ENCODE data around the gene PCSK9. TPM values are rescaled to one million over a fixed set of nuclear protein-coding genes. Genes with fewer than 3 reads are reported as not detected.

PCSK9 gene
- polyA plus RNA-seq (ENCODE audit: insufficient read length in 3 of 3), result 1 to 10 TPM; 1.1 to 1.6 (median 1.3) TPM

DNA sequence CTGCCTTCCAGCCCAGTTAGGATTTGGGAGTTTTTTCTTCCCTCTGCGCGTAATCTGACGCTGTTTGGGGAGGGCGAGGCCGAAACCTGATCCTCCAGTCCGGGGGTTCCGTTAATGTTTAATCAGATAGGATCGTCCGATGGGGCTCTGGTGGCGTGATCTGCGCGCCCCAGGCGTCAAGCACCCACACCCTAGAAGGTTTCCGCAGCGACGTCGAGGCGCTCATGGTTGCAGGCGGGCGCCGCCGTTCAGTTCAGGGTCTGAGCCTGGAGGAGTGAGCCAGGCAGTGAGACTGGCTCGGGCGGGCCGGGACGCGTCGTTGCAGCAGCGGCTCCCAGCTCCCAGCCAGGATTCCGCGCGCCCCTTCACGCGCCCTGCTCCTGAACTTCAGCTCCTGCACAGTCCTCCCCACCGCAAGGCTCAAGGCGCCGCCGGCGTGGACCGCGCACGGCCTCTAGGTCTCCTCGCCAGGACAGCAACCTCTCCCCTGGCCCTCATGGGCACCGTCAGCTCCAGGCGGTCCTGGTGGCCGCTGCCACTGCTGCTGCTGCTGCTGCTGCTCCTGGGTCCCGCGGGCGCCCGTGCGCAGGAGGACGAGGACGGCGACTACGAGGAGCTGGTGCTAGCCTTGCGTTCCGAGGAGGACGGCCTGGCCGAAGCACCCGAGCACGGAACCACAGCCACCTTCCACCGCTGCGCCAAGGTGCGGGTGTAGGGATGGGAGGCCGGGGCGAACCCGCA is at the start of gene PCSK9:
Gene PCSK9, plus strand, starts transcription at position 207 of the 741 bp plus-strand sequence. Its CDS starts 290 bp downstream, at position 497.
- DNase-seq (ENCODE audit: low read depth in 3 of 3, low spot score in 2 of 3), result no peak

DNA sequence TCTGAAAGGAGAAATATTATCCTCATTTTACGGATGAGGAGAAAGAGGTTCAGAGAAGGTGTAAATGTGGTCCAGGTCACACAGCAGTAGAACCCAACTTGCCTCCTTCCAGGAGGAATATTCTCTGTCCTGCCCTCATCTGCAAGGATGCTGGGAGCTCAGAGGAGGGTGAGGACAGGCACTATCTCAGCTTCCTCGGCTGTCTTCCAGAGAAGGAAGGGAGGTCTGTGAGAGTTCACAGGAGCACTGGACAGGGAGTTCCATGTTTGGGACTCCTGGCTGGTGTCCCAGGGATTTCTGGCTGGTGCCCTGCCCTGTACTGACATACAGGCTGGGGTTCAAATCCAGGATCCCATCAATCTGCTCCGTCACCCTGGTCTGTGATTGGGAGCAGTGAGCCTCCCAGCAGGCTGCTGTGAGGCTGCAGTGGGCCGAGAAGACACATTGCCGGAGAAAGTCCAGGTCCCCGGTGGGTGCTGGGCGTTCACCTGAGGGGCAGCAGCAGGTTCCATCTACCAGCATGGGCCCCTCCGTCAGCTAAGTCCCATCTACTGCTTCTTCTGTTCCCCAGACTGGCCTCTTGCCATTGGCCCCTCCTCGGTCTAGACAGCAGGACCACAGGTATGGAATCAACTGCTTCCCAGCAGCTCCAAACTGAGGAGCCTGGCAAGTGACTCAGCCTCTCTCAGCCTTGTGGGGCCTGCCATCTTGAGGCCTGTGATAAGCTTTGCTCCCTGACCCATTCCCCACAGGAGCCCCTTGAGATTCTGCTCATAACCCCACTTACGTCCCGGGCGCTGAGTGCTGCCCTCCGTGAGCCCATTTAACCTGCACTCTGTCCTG is 49.2 kb upstream of the PCSK9 start:
- no peak for DNase-seq (ENCODE audit: low read depth in 3 of 3, low spot score in 2 of 3)

DNA sequence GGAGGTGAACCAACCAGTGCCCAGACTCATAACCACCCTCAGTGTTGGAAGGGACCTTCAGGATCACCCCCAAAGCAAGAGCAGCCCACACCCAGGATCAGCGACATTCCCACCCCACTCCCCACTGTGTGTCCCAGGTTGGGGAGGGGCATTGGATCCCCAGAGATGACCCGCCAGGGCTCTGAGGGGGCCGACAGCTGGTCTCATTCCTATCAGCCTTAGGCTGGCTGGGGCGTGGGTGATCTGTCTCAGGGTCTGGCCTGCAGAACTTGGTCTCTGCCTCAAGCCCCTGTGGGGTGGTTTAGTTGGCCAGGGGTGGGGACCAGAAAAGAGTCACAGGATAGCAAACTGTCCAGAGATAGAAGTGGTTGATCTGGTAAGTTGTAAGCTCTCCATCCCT is 48.4 kb upstream of the PCSK9 start:
- DNase-seq (ENCODE audit: low read depth in 3 of 3, low spot score in 2 of 3), result no peak

DNA sequence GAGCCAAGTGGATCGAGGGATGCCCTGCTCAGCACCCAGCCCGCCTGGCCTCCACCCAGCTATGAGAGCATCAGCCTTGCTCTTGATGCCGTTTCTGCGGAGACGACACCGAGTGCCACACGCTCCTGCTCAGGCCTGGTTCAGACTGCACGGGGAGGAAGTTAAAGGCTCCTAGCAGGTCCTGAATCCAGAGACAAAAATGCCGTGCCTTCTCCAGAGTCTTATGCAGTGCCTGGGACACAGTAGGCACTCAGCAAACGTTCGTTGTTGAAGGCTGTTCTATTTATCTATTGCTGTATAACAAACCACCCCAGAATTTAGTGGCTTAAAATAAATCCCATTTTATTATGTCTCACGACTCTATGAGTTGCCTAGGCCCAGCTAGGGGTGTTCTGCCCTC is 47.4 kb upstream of the PCSK9 start:
- DNase-seq (ENCODE audit: low read depth in 3 of 3, low spot score in 2 of 3), result no peak

DNA sequence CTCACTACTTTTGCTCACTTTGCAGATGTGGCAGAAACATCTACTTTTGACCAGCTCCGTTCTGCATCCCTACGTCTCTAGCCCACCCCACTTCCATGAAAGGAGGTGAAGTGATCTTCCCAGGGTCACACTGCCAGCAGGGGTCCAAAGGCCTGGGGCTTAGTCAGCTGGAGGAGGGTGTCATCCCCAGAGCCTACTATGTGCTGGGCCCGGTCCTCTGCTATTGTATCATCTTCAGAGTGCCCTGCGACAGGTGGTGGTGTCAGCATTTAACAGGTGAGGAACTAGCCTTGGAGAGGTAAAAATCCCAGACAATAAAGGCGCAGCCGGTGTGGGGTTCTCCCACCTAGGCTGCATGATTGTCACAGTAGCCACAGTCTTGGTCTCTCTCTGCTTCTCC is 46.2 kb upstream of the PCSK9 start:
- no peak for DNase-seq (ENCODE audit: low read depth in 3 of 3, low spot score in 2 of 3)

DNA sequence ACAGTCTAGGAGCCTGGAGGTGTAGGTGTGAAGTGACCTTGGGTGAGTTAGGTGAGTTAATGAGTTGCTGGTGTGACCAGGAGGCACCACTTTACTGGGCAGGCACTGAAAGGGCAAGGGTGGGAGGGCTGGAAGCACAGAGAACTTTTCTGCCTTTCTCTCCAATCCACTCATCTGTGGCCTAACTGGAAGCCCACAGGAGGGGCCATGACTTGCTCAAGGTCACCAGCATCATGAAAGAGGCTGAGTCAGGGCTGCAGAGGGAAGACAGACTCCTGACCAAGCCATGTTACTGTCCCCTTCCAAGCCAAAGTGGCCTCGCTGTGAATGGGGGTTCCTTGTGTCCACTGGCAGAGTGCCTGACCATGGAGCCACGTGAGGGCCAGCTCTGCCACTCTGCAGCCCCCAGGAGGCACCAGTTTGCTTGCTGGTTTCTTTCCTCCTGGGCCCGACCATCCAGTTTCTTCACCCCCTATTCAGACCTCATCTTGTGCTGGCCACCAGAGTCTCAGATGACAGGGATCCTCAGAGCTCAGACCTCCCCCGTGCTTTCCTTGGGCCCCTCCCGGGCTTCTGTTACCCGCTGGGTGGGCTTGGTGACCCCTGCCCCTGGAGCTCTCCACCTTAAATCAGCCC is 44.9 kb upstream of the PCSK9 start:
- no peak for DNase-seq (ENCODE audit: low read depth in 3 of 3, low spot score in 2 of 3)

DNA sequence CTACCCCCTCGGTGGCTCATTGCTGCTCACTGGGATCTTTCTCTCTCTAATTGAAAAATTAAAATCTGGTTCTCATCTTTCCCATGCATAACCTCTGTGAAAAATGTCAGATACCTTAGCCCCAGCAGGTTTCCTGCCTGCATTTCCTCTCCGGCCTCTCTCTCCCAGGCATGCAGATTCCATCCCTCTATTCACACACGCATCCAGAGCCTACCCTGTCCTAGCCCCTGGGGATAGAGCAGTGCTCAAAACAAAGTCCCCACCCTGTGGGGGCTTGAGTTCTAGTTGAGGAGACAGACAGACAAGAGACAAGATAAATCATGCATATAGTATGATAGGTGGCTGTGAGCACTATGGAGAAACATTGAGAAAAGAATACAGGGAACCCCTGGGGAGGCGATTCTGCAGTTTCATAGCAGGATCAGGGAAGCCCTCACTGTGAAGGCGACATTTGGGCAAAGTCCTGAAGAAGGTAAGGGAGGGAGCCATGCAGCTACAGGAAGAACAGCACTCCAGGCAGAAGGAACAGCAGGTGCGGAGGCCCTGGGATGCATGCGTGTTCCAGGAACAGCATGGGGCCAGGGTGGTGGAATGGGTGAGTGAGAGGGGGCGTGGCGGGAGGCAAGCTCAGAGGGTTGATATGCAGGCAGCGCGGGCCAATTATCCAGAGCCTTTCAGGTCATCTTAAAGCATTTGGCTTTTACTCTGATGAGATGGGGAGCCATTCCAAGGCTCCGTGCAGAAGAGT is 44.2 kb upstream of the PCSK9 start:
- DNase-seq (ENCODE audit: low read depth in 3 of 3, low spot score in 2 of 3), result no peak

DNA sequence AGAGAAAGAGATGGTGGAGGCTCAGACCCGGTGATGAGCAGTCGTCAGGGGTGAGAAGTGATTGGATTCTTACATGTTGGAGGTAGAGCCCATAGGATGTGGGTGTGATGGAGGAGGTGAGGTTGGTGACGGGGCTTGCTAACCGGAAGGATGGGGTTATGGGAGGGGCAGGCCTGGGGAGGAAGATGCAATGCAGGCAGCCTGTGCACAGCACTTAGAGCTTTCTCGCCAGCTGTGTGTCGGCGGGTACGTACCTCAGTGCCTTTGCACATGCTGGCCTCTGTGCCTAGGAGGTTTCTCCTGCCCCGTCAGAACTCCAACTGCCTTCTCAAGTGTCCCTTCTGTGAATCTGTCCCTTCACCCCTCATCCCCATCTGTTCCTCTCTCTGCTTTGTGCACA is 43.5 kb upstream of the PCSK9 start:
- DNase-seq (ENCODE audit: low read depth in 3 of 3, low spot score in 2 of 3), result no peak

DNA sequence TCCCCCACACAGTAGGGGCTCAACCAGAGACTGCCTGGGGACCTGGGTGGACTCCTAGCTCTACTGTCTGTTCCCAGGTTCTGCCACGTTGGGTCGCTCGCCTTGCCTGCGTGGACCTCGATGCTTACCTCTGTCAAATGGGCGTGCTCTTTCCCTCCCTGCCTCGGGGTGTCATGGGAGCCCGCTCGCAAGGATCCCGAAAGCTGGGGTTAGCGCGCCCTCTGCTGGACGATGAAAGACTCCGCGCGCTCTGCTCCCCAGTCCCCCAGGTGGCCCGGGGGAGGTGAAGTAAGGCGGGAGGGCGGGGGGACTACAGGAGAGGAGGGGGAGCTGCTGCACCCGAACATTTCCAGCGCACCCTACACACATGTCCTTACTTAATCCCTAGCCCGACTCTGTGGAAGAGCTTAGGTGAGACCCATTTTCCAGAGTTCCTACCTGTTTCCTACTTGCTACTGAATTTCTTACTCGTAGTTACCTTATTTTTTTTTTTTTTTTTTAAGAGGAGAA is 42.9 kb upstream of the PCSK9 start:
- DNase-seq (ENCODE audit: low read depth in 3 of 3, low spot score in 2 of 3), result peak in 1 of 3 donors; percentile 31

DNA sequence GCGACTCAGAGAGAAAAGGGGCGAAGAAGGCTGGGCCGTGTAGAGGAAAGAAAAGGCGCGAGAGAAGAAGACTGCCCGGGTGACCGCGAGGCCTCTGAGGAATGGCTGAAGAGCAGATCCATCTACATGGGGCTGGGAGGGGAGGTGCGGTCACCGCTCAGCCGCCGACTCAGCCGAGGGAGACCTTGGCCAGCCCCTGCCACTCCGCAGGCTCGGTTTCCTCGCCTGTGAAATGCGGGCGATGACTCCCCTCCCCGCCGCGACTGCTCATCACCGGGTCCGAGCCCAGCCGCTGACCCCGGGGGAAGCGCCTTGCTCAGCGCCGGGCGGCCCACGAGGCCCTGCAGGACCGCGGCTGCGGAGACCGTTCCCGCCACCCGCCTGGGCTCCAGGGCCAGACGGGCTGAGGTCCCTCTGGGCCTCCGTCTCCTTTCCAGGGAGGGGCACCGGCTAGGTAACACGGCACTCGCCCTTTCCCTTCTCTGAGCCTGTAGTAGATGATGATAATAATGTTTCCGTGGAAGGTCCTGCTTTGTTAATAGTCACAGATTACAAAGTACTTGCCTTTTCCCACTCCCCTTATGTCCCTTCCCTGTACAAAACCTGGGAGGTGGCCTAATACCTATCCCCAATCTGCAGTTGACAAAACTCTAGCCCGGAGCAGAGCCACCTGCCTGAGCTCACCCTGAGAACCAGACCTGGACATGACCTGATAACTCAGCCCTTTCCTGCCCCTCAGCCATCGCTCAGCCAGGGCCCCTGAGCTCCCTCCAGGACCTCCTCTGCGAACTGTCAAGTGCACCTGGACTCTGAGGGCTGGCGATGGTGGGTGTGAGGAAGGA is 42.3 kb upstream of the PCSK9 start:
- DNase-seq (ENCODE audit: low read depth in 3 of 3, low spot score in 2 of 3), result no peak

DNA sequence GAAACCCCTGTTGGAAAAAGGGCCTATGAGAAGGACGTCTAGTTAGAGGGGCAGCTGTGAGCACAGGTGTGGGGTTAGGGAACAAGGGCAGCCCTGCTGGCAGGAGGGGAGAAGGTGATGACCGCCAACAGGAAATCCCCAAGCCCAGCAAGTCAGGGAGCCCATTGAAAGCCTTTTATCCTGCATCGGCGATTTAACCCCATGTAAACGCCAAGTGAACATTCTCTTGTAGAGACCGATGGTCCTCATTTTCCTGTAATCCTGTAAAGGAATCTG is 41.7 kb upstream of the PCSK9 start:
- DNase-seq (ENCODE audit: low read depth in 3 of 3, low spot score in 2 of 3), result no peak

DNA sequence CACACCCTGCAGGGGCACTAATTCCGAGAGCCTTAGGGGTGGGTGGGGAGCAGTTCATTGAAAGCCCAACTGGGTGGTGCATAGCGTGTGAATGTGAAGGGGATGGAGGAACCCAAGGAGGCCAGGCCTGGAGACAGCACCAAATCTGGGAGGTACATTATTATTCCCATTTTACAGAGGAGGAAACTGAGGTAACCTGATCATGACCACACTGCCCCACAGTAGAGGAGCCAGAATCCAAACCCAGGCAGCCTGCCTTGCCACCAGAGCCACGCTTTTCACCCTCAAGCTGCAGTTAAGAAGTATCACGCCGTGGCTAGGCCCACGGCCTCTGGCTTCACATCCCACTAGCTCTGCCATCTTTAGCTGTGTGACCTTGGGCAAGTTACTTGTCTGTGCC is 41.2 kb upstream of the PCSK9 start:
- no peak for DNase-seq (ENCODE audit: low read depth in 3 of 3, low spot score in 2 of 3)

DNA sequence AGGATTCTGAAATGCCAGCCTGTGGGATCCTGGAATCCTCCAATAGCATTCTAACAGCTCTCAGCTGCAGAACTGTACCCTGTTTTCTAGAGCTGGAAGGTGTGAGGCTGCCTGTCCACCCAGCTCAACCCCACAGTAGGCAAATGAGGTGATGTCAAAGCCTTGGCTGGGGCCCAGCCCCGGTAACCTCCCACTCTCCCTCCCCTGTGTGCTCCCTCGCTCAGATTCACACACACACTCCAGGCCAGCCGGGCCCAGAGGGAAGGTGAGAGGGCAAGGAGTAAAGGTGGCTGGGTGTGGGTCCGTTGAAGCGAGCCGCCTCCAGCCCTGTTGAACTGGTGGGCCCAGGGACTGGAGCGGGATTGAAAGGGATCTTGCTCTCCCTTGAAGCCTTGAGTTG is 40.7 kb upstream of the PCSK9 start, which contains the start of gene BSND:
Gene BSND, plus strand, starts transcription at position 257 of the 400 bp plus-strand sequence. CDS start 254 bp downstream, outside the sequence.
- DNase-seq (ENCODE audit: low read depth in 3 of 3, low spot score in 2 of 3), result no peak

DNA sequence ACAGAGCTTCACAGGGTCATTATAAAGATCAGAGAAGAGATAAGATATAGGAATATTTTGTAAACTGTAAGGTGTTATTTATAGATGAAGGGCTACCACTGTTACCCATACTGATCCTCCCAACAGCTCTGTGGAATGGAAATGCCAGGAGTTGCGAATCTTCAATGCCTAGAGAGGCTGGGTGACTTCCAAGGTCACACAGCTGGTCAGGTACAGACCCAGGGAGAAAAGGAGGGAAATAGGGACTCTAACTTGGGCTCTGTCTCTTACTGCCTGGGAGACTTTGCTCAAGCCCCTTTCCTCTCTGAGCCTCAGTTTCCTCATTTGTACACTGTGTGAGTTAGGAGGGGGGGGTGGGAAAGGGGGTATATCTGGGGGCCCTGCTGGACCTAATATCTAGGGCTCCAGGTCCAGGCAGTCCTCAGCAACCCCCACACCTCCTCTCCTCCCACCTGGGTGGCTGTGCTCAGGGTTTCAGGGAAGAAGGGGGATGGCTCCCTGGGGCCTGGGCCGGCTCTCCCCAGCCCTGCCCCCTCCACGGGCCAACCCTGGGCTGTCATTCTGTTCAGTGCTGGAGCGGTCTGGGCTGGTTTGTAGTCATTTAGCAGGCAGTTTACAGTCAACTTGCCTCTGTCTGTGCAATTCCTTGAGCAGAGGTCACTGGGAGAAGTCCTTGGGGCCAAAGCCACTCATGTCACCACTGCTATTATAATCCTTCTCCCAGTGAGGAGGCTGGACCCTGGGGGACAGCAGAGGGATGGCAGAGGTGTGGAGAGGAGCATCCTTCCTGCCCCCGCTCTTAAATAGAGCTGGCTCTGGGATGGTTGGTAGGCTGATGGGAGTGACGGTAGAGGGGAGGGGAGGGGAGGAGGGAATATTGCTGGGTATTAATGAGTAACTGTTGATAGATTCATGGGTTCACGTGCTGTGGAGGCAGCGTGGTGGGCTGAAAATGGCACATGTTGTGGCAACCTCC is 39.0 kb upstream of the PCSK9 start:
- no peak for DNase-seq (ENCODE audit: low read depth in 3 of 3, low spot score in 2 of 3)

DNA sequence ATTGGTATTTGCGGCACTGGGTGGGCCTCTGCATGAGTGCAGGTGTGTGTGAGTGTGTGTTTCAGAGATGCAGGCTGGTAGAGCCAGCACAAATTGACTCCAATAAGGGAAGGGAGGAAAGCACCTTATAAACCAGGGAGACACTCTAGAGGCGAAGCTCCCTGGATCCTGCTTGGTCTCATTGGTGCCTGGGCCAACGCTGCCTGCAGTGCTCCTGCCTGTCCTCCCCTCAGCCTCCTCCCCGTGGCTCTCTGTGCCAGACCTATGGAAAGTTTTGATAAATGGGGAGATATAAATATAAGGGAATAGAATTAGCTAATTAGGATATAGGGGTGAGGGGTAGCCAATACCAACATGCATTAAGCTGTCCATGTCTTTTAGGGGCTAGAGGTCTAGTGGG is 38.0 kb upstream of the PCSK9 start:
- no peak for DNase-seq (ENCODE audit: low read depth in 3 of 3, low spot score in 2 of 3)

DNA sequence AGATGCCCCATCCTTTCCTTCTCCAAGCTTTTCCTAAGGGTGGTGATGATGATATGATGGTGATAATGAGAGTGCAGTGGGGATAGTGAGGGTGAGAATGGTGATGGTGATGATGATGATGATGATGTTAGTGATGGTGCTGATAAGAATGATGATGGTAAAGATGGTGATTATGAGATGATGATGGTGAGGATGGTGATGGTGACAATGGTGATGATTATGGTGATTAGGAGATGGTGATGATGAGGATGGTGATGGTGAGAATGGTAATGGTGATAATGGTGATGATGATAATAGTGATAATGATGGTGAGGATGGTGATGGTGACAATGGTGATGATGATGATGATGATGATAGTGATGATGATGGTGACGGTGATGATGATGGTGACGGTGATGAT is 36.7 kb upstream of the PCSK9 start:
- DNase-seq (ENCODE audit: low read depth in 3 of 3, low spot score in 2 of 3), result no peak

DNA sequence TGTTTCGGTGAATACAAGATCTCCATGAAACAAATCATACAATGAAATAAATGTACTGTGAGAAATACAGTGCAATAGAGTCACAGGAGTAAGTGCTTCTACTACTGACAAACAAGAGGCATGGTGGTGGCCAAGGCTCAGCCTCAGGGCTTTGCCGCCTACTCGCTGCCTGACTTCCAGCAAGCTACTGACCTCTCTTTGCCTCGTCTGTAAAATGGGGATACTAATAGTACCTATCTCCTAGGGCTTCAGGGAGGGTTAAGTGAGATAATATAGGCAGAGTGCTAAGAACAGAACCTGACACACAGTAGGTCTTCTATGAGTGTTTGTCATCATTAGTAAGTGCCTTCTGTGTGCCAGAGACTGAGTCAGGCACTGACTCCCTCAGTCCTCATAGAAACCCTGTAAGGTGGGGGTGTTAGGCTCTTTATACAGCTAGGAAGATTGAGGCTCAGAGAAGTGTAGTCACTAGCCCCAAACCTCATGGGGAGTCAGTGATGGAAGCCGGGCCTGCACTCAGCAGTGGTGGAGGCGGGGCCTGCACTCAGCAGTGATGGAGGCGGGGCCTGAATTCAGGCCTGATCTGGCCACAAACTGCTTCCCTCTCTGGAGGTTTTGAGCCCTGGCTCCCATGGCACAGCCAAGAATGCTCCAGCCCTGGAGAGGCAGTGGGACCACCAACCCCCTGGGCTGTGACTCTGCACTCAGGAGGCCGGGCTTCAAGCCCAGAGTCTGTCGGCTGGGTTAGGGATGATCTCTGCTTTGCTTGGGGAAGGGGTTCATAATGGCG is 33.8 kb upstream of the PCSK9 start:
- DNase-seq (ENCODE audit: low read depth in 3 of 3, low spot score in 2 of 3), result no peak

DNA sequence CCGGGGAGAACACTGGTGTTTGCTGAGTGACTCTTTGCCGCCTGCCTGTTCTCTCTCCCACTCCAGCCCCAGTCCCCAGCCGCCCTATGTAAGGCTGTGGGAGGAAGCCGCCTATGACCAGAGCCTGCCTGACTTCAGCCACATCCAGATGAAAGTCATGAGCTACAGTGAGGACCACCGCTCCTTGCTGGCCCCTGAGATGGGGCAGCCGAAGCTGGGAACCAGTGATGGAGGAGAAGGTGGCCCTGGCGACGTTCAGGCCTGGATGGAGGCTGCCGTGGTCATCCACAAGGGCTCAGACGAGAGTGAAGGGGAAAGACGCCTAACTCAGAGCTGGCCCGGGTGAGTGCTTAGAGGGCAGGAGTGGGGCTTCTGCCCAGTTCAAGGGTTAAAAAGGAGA is 32.4 kb upstream of the PCSK9 start:
- no peak for DNase-seq (ENCODE audit: low read depth in 3 of 3, low spot score in 2 of 3)
